Activated CD8-positive, alpha-beta memory T cell treated with anti-CD3 and anti-CD28 coated beads for 48 hours (primary cell): ENCODE measurements around the gene CCDC150.
A peak's percentile ranks its signal among the peaks of the same experiment; 100 is the strongest.
"Not testable (repeated sequence)": the region's sequence is repeated elsewhere in the genome, so short reads cannot be mapped to it uniquely, and the experiment has no call there.

ENCODE experiments used
- DNase-seq, 3 experiments: peaks; one replicate each; pipeline ENCODE4 v3.0.0-alpha.2; 2020; ENCODE audit warnings: low read depth in 2 of 3, low spot score in 2 of 3

Gene CCDC150

DNA sequence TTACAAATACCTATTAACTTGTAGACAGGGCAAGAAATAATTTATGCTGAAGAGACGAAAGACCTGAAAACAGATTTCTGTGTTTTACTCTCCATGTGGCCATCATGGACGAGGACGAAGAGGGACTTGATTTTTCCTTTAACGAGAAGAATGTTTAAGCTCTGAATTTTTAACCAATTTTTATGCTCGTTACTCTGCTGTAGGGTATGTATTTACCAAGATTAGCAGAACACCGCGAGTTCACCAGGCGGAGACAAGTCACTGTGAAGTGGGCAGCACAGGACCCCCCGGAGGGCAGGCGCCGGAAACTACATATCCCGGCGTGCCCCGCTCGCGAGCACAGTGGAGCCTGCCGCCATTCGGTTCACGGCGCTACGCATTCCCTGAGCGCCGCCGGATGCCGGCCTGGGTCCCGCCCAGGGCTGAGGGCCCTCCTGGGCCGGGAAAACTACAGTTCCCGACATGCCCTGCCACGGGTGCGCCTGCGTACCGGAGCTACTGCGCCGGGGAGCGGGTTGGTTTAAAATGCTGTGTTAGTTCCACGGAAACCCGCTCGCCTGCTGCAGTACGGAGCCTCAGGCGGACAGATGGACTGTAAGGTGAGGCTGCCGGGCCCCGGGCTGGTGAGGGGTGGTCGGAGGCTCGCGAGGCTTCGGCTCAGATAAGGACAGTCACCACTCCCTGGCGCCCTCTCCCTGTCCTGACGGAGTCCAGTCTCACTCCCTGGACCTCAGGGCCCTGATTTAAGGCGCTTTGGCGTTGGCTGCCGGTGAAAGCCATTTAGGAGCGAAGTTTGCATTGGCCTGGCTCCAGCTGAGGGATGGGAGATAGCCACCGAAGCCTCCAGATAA lies at the start of gene CCDC150:
TSS of gene CCDC150 (plus strand) at position 536 of the 851 bp plus-strand sequence. CDS start at position 588, 52 bp downstream.
- DNase-seq: peak; percentile 80 to 86 (median 85)

- no peak for DNase-seq
These were observed 49.2 kb upstream of the CCDC150 start for GRCh38 chr2:196590286-196590685.

DNA sequence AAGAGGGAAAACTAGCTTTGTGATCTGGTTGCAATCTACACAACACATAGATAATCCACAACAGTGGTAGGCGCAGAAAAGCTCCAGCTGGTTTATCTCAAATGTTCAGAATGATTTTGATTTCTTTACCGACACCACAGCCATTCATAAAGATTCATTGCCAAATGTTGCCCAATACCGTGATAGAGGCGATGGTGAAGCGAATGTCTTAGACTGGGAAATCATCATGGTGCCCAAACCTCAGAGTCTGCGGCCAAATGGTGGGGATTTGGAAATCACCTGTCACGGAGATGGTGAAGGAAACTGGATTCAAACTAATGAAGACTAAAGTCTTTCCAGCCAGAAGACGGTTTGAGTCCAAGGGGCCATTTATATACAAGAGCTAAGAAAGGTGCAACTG lies 48.5 kb upstream of the CCDC150 start:
- no peak for DNase-seq

GRCh38 chr2:196591621-196592022 lies 47.9 kb upstream of the CCDC150 start:
- DNase-seq: no peak

DNA sequence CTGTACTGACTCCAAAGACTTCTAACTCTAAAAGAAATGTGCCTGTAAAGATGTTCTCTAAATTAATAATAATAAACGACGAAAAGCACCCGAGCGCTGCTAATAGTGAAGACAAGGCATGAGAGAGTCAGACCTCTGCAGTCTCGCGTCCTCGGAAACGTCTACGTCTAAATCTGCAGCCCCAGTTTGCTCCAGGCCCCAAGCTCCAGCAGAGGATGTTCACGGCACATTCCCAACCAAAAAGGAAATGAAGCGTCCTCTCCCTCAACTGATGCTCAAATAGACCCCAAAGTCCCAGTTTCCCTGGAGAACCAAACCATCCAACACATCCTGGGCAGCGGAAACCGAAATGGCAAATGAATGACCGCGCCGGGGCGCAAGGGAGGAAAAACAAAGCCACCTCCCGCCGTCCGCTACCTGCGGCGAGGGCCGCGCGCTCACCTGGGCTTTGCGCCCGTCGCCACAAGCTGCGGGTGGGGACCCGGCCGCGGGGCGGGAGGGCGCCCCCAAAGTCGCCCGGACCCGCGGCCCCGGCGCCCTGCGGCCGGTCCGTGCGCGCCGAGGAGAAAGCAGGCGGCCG lies 47.1 kb upstream of the CCDC150 start:
- DNase-seq: no peak

DNA sequence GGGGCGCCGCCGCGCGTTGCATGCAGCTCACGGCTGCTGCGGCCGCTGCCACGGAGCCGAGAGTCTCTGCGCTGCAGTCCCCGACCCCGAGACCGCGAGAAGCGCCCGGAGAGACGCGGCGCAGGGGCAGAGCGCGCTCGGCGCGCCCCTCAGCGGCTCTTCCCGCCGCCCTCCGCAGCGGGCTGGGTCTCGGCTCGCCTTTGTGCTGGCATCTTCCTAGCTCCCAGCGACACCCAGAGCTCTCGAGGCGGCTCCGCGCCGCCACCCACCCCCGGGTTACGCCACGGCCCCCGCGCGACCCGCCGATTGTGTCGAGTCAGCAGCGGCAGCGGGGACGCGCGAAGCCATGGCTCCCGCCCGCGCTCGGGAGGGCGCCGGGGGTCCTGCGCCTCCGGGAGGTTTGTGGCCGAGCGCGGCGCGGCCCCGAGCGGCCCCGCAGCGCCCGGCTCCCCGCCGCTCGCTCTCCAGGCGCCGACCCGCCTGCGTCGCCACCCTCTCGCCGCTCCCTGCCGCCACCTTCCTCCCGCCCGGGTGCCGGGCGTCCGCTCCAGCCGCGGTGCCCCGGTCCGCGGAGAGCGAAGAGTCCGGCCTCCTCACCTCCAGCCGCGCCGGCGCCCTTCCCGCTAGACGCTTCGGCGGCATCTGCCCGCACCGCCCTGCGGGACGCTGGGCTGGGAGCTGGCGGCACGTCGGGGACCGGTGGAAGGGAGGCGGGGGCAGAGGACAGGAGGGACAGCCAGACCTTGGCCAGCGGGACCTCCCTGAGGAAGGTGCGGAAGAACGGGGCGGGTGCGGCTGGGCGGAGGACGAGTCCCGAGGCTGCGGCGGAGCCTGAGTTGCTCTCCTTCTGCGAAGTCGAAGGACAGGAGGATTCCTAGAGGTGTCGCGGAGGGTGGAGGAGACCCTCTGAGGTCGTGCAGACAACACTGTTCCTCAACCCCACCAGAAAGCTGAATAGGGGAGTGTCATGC lies 46.3 kb upstream of the CCDC150 start, which contains the start of gene HECW2:
TSS of gene HECW2 (minus strand) at position 644 of the 971 bp plus-strand sequence.
- peak in 1 of 3 experiments; percentile 2 for DNase-seq

DNA sequence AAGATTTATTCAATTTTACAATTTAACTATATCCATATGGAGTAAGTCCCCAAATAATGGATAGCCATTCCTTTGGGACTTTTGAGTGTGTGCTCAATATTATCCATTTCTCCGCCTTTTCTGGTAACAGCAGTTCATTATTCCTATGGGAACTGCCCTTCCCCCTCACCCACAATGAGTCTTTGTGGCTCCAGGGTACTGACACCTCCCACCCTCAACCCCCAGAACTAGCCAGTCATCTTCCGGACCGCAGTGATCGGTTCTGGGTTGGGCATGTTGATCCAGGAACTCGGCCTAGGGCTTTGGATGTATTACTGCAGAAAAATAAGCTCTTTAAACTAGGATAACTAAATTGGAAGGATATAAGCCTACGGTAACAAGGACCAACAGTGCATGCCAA lies 45.4 kb upstream of the CCDC150 start:
- DNase-seq: no peak

GRCh38 chr2:196597531-196597930 lies 42.0 kb upstream of the CCDC150 start:
- DNase-seq: no peak

DNA sequence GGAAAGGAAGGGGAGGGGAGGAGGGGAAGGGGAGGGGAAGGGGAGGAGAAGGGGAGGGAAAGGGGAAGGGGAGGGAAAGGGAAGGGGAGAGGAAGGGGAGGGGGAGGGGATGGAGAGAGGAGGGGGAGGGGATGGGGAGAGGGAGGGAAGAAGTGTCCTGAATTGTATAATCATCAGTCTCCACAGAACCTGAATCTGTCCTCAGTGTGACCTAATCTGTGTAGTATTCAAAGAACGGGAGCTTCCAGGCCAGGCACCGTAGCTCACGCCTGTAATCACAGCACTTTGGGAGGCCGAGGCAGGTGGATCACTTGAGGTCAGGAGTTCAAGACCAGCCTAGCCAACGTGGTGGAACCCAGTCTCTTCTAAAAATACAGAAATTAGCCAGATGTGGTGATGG lies 41.1 kb upstream of the CCDC150 start:
- DNase-seq: no peak

- no peak for DNase-seq
These were observed 40.7 kb upstream of the CCDC150 start for GRCh38 chr2:196598846-196599245.

DNA sequence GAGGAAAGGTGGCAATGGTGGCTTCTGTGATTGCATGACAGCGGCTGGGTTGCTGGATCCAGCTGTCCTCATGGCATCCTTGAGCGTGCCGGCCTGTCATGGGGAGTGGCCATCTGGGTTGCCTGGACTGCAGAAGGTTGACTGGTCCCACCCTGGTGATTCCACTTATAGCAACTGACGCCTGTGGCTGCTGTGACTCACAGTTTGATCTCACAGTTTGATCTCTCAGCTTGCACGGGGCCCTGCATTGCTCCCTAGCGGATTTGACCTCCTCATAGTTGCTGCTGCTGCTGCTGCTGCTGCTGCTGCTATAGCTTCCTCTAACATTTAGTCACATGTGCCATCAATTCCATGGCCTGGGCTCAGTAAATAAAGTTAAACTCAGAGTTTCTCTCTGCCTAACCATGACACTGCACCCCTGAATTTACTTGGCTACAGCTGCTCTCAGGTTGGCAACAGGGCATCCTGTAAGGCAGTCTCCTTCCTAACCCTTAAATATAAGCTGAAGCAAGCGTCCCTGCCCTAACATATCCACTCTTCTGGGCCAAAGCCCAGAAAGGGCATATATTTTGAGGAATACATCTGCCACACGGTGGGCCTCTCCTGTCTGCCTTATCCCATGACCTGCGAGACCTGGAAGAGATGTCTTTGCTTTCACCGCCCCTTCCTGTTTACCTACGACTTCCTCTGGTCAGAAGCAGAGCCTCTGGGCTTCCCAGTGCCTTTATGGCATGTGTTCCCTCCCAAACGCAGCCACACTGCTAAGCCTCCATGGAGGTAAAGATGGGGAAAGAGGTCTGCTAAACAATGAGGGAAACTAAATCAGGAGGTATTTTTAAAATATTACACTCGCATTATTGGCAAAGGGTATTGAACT lies 37.8 kb upstream of the CCDC150 start:
- DNase-seq: no peak

DNA sequence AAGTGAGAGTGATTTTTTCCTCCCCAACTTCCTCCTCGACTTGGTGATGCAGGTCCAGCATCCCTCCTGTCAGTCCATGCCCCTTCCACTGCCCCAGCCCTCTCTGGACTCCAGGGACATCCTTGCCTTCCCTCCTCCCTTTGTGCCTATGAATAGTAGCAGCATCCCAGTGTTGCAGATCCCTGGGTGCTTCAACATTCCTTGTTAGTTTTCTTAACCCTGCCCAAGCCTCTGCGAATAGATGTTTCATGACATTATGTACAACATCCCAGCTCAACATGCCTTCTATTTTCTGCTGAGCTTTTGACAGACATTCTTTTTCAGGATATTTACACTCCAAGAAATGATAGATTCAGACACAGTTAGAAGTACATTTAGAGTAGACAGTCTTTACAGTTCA lies 35.3 kb upstream of the CCDC150 start:
- DNase-seq: no peak

DNA sequence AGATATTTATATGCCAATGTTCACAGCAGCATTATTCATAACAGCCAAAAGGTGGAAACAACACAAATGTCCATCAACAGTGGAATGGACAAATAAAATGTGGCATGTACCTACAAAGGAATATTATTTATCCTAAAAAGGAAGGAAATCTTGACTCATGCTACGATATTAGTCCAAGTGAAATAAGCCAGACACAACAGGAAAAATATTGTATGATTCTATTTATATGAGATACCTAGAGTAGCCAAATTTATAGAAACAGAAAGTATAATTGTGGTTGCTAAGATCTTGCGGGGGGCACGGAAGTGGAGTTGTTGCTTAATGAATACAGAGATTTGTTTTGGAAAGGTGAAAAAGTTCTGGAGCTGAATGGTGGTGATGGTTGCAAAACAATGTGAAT lies 33.0 kb upstream of the CCDC150 start:
- DNase-seq: no peak

GRCh38 chr2:196607073-196607472 lies 32.4 kb upstream of the CCDC150 start:
- no peak for DNase-seq

DNA sequence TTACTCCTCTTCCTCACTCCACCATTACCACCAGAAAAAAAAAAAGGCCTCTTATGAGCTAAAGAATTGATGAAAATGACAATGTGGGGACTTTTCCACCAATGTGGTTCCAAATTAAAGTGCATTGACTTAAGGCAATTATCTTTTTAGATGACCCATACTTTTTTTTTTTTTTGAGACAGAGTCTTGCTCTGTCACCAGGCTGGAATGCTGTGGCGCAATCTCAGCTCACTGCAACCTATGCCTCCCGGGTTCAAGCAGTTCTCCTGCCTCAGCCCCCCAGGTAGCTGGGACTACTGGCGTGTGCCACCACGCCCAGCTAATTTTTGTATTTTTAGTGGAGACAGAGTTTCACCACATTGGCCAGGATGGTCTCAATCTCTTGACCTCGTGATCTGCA lies 31.6 kb upstream of the CCDC150 start:
- DNase-seq: not testable (repeated sequence)

GRCh38 chr2:196609806-196610205 lies 29.7 kb upstream of the CCDC150 start:
- DNase-seq: no peak

GRCh38 chr2:196610796-196611195 lies 28.7 kb upstream of the CCDC150 start:
- DNase-seq: no peak

- DNase-seq: no peak
These were observed 26.2 kb upstream of the CCDC150 start for GRCh38 chr2:196613302-196613701.

DNA sequence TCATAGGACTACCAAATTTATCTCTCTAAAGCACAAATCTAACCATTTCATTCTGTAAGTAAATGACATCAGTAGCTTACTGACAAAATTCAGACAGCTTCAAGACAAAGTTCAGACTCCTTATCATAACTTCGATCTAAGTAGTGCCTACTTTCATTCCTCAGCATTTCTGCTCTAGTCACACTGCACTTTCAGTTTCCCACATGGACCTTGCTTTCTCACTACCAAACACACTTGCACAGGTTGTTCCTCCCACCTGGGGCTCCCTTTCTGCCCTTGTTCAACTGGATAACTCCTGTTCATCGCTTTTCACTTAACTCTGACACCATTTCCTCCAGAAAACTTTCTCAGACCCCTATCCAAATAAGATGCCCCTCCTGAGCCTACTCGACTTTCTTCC lies 22.1 kb upstream of the CCDC150 start:
- DNase-seq: no peak

GRCh38 chr2:196618661-196619060 lies 20.9 kb upstream of the CCDC150 start:
- no peak for DNase-seq
